Loucy (cell line): ENCODE data around the gene CALR.
"Not testable (repeated sequence)": the region's sequence is repeated elsewhere in the genome, so short reads cannot be mapped to it uniquely, and the experiment has no call there.

Experiments used
- H2AFZ ChIP-seq: fragments of 200-600 bp; sonication (generic); 2 replicates; pipeline ENCODE4 v1.6.0; 2016; ENCODE audit warnings: antibody characterized with exemption, mild to moderate bottlenecking, low read length, moderate library complexity
- H3F3A ChIP-seq: fragments of 200-600 bp; 2 replicates; pipeline ENCODE4 v1.6.0; 2016; ENCODE audit warnings: antibody characterized with exemption, low read depth, mild to moderate bottlenecking
- H3K27me3 ChIP-seq: fragments of 200-600 bp; sonication (generic); 2 replicates; pipeline ENCODE4 v1.6.1; 2014; ENCODE audit warnings: low read length, mild to moderate bottlenecking; ENCODE audit not compliant: insufficient read depth, poor library complexity, severe bottlenecking
- H3K36me3 ChIP-seq: fragments of 200-600 bp; sonication (generic); 2 replicates; pipeline ENCODE4 v1.6.1; 2016; ENCODE audit warnings: low read length; ENCODE audit not compliant: insufficient read depth
- H3K4me1 ChIP-seq: fragments of 200-600 bp; sonication (generic); 2 replicates; pipeline ENCODE4 v1.5.1; 2014; ENCODE audit warnings: low read length, mild to moderate bottlenecking; ENCODE audit not compliant: insufficient read depth, poor library complexity, severe bottlenecking
- H3K4me2 ChIP-seq: fragments of 200-600 bp; sonication (generic); 2 replicates; pipeline ENCODE4 v1.6.0; 2014; ENCODE audit warnings: antibody characterized with exemption, low read length, low read depth, mild to moderate bottlenecking; ENCODE audit not compliant: poor library complexity, severe bottlenecking
- H3K4me3 ChIP-seq: fragments of 200-600 bp; sonication (generic); 2 replicates; pipeline ENCODE4 v1.5.1; 2014; ENCODE audit warnings: low read length, mild to moderate bottlenecking, mixed read lengths; ENCODE audit not compliant: poor library complexity, severe bottlenecking
- H3K79me2 ChIP-seq: fragments of 200-600 bp; sonication (generic); 2 replicates; pipeline ENCODE4 v1.6.1; 2014; ENCODE audit warnings: low read length; ENCODE audit not compliant: insufficient read depth
- H3K9ac ChIP-seq: fragments of 200-600 bp; sonication (generic); 2 replicates; pipeline ENCODE4 v1.6.0; 2014; ENCODE audit warnings: mild to moderate bottlenecking, low read depth, low read length, moderate library complexity; ENCODE audit not compliant: poor library complexity, severe bottlenecking
- H3K9me2 ChIP-seq: fragments of 200-600 bp; sonication (generic); replicated peaks from 2 replicates; pipeline ENCODE4 v1.6.1; 2016; ENCODE audit warnings: low read depth, low read length, mixed read lengths
- H3K9me3 ChIP-seq: fragments of 200-600 bp; sonication (generic); 2 replicates; pipeline ENCODE4 v1.6.1; 2014; ENCODE audit warnings: mild to moderate bottlenecking, antibody characterized with exemption, low read length, low read depth; ENCODE audit not compliant: insufficient read depth
- H4K20me1 ChIP-seq: fragments of 200-600 bp; sonication (generic); 2 replicates; pipeline ENCODE4 v1.6.0; 2014; ENCODE audit warnings: antibody characterized with exemption, low read length, mild to moderate bottlenecking; ENCODE audit not compliant: insufficient read depth, poor library complexity, severe bottlenecking
- EZH2phosphoT487 ChIP-seq: fragments of 200-600 bp; IDR thresholded peaks from 2 replicates; pipeline ENCODE4 v1.6.1; 2018; ENCODE audit warnings: antibody characterized with exemption, mild to moderate bottlenecking, moderate library complexity, borderline replicate concordance
- TF ChIP-seq, protein P1 (sequence below): fragments of 200-600 bp; sonication (generic); conservative IDR thresholded peaks from 2 replicates; pipeline ENCODE4 v1.5.1; 2014; ENCODE audit warnings: mild to moderate bottlenecking, antibody characterized with exemption, low read length

The CALR gene

DNA sequence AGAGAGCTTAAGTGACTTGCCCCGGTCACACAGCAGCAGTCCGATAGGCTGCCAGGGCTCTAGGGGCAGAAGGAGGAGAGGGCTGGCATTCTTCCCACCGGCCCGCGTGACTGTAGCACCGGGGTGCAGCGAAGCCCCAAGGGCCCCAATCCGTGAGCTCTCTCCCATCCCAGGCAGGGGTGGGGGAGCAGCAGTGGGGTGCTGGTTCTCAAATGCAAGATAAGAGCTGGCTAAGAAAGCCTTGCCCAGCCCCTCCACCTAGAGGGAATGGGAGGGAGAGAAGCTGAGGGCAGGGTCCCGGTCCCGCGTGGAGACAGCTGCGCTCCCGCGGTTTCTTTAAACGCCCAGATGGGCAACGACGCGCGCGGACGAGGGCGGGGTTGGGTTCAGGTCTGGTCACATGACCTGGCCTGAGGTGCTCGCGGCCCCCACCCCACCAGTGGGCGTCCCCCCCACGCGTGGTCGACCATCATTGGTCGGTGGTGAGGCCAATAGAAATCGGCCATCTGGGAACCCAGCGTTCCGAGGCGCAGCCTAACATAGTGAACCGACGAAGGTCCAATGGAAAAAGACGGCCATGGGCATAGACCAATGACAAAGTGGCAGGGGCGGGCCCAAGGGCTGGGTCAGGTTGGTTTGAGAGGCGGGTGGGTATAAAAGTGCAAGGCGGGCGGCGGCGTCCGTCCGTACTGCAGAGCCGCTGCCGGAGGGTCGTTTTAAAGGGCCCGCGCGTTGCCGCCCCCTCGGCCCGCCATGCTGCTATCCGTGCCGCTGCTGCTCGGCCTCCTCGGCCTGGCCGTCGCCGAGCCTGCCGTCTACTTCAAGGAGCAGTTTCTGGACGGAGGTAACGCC lies at the start of gene CALR:
TSS of gene CALR (plus strand) at position 683 of the 852 bp plus-strand sequence. CDS start at position 754, 71 bp downstream.
- Histone ChIP-seq H3F3A (peaks cover 12% of the 10 kb centered on the region), H3K79me2 (peaks cover 65% of the 10 kb centered on the region), H3K4me1 (peaks cover 59% of the 10 kb centered on the region), H2AFZ (no peak within 1 kb of the TSS), H3K4me2 (peak within 1 kb of the TSS; percentile 99), H3K4me3 (peak within 1 kb of the TSS; percentile 96), H3K9ac (peak within 1 kb of the TSS; percentile 100), H3K9me2 (no peaks in the 10 kb centered on the region), H3K27me3 (peaks cover 17% of the 10 kb centered on the region), H3K9me3 (no peaks in the 10 kb centered on the region), H4K20me1 (peaks cover 48% of the 10 kb centered on the region), H3K36me3 (peaks cover 46% of the 10 kb centered on the region)
- TF ChIP-seq, protein P1, sequence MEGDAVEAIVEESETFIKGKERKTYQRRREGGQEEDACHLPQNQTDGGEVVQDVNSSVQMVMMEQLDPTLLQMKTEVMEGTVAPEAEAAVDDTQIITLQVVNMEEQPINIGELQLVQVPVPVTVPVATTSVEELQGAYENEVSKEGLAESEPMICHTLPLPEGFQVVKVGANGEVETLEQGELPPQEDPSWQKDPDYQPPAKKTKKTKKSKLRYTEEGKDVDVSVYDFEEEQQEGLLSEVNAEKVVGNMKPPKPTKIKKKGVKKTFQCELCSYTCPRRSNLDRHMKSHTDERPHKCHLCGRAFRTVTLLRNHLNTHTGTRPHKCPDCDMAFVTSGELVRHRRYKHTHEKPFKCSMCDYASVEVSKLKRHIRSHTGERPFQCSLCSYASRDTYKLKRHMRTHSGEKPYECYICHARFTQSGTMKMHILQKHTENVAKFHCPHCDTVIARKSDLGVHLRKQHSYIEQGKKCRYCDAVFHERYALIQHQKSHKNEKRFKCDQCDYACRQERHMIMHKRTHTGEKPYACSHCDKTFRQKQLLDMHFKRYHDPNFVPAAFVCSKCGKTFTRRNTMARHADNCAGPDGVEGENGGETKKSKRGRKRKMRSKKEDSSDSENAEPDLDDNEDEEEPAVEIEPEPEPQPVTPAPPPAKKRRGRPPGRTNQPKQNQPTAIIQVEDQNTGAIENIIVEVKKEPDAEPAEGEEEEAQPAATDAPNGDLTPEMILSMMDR, result no peak; the same call in 1 of the 2 replicates
- no peak for TF ChIP-seq EZH2phosphoT487

DNA sequence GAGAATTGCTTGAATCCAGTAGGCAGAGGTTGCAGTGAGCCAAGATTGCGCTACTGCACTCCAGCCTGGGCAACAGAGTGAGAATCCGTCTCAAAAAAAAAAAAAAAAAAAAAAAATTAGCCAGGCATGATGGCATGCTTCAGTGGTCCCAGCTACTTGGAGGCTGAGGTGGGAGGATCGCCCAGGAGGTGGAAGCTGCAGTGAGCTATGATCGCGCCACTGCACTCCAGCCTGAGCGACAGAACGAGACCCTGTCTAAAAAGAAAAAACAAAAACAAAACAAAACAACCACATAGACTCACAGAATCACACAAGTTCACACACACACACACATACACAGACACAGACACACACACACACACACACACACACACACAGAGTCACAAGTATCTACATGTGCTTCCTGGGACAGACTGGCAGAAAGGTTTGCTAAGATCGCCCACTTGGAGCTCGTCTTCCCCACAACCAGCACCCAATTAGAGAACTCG lies 48.1 kb upstream of the CALR start:
- not testable (repeated sequence) for H3K36me3 ChIP-seq, H3K27me3 ChIP-seq, H3K9me2 ChIP-seq, H3K9me3 ChIP-seq, H3K4me1 ChIP-seq, H4K20me1 ChIP-seq, H3F3A ChIP-seq
- H3K4me2 ChIP-seq, result peak overlapping the region; percentile 74
- H3K4me3 ChIP-seq, result peak overlapping the region; percentile 83
- peak overlapping the region; percentile 67; the same call in 1 of the 2 replicates for H2AFZ ChIP-seq
- peaks cover 19% of the 10 kb centered on the region for H3K79me2 ChIP-seq
- H3K9ac ChIP-seq, result peak overlapping the region; percentile 53

DNA sequence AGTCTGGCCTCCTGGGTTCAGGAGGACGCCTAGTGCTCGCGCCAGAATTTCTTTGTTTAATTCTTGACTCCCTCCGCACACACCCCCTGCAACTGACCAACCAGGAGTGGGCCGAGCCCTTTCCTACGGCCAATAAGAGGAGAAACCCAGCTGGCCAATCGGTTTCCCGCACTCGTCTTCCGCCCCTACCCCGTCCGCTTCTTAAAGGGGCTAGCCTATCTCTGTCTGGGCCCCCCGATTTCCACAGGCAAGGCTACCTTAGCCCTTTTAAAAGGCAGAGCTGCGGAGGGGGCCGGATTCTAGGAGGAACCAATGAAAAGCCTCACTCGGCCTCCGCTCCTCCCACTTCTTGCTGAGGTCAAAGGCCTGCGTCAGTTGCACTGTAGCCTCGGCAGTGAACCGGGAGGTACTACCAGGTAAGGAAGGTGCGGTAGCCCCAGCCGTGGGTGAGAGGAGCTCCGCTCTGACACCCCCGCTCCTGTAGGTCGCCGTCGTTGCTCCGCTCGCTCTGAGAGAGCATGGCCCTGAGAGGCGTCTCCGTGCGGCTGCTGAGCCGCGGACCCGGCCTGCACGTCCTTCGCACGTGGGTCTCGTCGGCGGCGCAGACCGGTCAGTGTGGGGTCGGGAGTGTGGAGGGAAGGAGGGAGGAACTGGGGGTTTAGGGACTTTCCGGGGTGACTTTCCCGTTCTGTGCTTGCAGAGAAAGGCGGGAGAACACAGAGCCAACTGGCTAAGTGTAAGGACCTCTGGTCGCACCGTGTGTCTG lies 47.4 kb upstream of the CALR start, which contains the start of gene GCDH:
TSS of gene GCDH (plus strand) at position 374 of the 766 bp plus-strand sequence. CDS start at position 519, 145 bp downstream.
- no peaks in the 10 kb centered on the region for H3K9me2 ChIP-seq
- H3K4me3 ChIP-seq, result peak within 1 kb of the TSS; percentile 83
- TF ChIP-seq, protein P1, result no peak
- TF ChIP-seq EZH2phosphoT487, result no peak
- peaks cover 10% of the 10 kb centered on the region for H4K20me1 ChIP-seq
- H3K9ac ChIP-seq, result peak within 1 kb of the TSS; percentile 71
- no peaks in the 10 kb centered on the region for H3F3A ChIP-seq
- H3K4me2 ChIP-seq, result peak within 1 kb of the TSS; percentile 85
- peak within 1 kb of the TSS; percentile 67; the same call in 1 of the 2 replicates for H2AFZ ChIP-seq
- H3K79me2 ChIP-seq, result peaks cover 19% of the 10 kb centered on the region
- peaks cover 6% of the 10 kb centered on the region for H3K4me1 ChIP-seq
- H3K27me3 ChIP-seq, result no peaks in the 10 kb centered on the region
- no peaks in the 10 kb centered on the region for H3K9me3 ChIP-seq
- peaks cover 4% of the 10 kb centered on the region; the same call in 1 of the 2 replicates for H3K36me3 ChIP-seq
